H1 (cell line): ENCODE measurements around the gene CHD8. TPM values are rescaled to one million over a fixed set of nuclear protein-coding genes. Genes with fewer than 3 reads are reported as not detected.

Source experiments
- BCL11A ChIP-seq, 2 experiments: IDR thresholded peaks; one replicate each; pipeline ENCODE4 v1.6.1; 2011; ENCODE audit warnings: low read depth in 2 of 2, low read length in 2 of 2, mild to moderate bottlenecking in 2 of 2
- CREB1 ChIP-seq: IDR thresholded peaks from 2 replicates; pipeline ENCODE4 v1.6.1; 2012; ENCODE audit warnings: inconsistent platforms
- JUND ChIP-seq: IDR thresholded peaks from 2 replicates; pipeline ENCODE4 v1.6.1; 2011; ENCODE audit warnings: mild to moderate bottlenecking, improper control_type of control experiment, low read length
- NANOG ChIP-seq: IDR thresholded peaks from 2 replicates; pipeline ENCODE4 v1.6.1; 2011; ENCODE audit warnings: low read length, low read depth, mild to moderate bottlenecking, inconsistent platforms; ENCODE audit not compliant: insufficient read depth, poor library complexity, severe bottlenecking
- RNF2 ChIP-seq: fragments of 200-900, 300-1000 bp; sonication (generic); IDR thresholded peaks from 2 replicates; pipeline ENCODE4 v1.7.1; 2016; ENCODE audit warnings: borderline replicate concordance, low read depth, mild to moderate bottlenecking, antibody characterized with exemption, low read length; ENCODE audit not compliant: poor library complexity, severe bottlenecking; ENCODE audit errors: missing control alignments
- TBP ChIP-seq: IDR thresholded peaks from 2 replicates; pipeline ENCODE4 v1.6.1; 2011; ENCODE audit warnings: low read depth, low read length, improper control_type of control experiment
- TCF12 ChIP-seq: IDR thresholded peaks from 2 replicates; pipeline ENCODE4 v1.6.1; 2011; ENCODE audit warnings: low read depth, mild to moderate bottlenecking, low read length
- ZNF274 ChIP-seq: IDR thresholded peaks from 2 replicates; pipeline ENCODE4 v1.7.0; 2012; ENCODE audit warnings: low read length, borderline replicate concordance; ENCODE audit errors: extremely low read depth
- polyA plus RNA-seq, 7 experiments: library from polyadenylated mRNA; depleted of rRNA in 3 of 7; stranded (reverse) in 5 of 7; unstranded in 2 of 7; fragments of >200 nt in 5 of 7; fragments of 200-250 nt in 2 of 7; gene quantifications; 1 replicate in 5 of 7; 2 replicates in 1 of 7; 4 replicates in 1 of 7; pipeline versions ENCODE4 v1.2.1 to v1.2.3, GENCODE V29; 2011 to 2013; ENCODE audit warnings: missing spikeins in 2 of 7, mixed read lengths in 2 of 7
- total RNA-seq: library from RNA; stranded (reverse); fragmentation: NEBNext Ultra II Directional; extraction: Animal tissue kit (Norgen Biotek cat#: 25700); gene quantifications from 2 replicates; pipeline ENCODE4 v1.2.1, GENCODE V29; 2021

Gene CHD8
- total and polyA plus RNA-seq, 2 of the 8 experiments (the other 6 are each of a cell fraction or from before 2014, with no cell fraction given), result 88.3 to 140 TPM

DNA sequence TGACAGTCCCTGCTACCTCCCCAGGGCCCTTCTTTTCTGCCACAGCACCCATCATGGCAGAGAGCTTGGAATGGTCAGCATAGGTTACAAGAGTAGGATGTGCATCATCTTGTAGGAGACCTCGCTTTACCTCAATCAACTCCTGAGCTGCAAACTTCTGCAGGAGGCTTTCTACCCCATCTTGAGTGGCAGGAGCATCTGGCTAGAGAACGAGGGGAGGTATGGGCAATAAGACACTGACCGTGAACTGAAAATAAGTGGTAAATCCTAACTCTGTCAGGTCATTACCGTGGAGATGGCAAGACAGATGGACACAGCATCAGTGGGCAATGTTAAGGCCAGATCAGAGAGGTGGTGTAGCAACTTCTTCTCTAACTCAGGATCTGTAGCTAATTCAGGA lies 47.5 kb upstream of the CHD8 start (continued):
- TF ChIP-seq CREB1, result no peak
- TF ChIP-seq ZNF274, result no peak
- no peak for TF ChIP-seq BCL11A (IDR thresholded peaks at IDR 0.05; ENCODE audit: low read depth in 2 of 2, low read length in 2 of 2)
- no peak for TF ChIP-seq RNF2
- TF ChIP-seq NANOG, result no peak
- TF ChIP-seq TBP, result no peak
- no peak for TF ChIP-seq JUND
- no peak for TF ChIP-seq TCF12
